Peyer's patch (tissue), 4 donors: ENCODE measurements around the gene TMEM266. TPM values are rescaled to one million over a fixed set of nuclear protein-coding genes. Genes with fewer than 3 reads are reported as not detected.

Experiments
- DNase-seq, 3 donors: peaks; one replicate each; pipeline ENCODE4 v3.0.0-alpha.2; 2017 to 2019
- H3K27ac ChIP-seq, 4 donors: fragments of 200-600 bp; sonication (generic); one replicate each; pipeline ENCODE4 v1.5.1; 2016 to 2019
- H3K27me3 ChIP-seq, 2 donors: fragments of 200-600 bp; sonication (generic); one replicate each; pipeline ENCODE4 v1.5.1; 2019
- H3K36me3 ChIP-seq, 3 donors: fragments of 200-600 bp; sonication (generic); one replicate each; pipeline ENCODE4 v1.5.1; 2016 to 2019
- H3K4me1 ChIP-seq, 4 donors: fragments of 200-600 bp; sonication (generic); one replicate each; pipeline ENCODE4 v1.5.1; 2016 to 2019
- H3K4me3 ChIP-seq, 4 donors: fragments of 200-600 bp; sonication (generic); 1 replicate in 3 of 4; 2 replicates in 1 of 4; pipeline ENCODE4 v1.5.1; 2016 to 2019; ENCODE audit warnings: mild to moderate bottlenecking in 1 of 4
- H3K9me3 ChIP-seq, 4 donors: fragments of 200-600 bp; sonication (generic); one replicate each; pipeline ENCODE4 v1.5.1; 2016 to 2019; ENCODE audit warnings: mild to moderate bottlenecking in 1 of 4
- POLR2A ChIP-seq, 2 donors: fragments of 450-650 bp; IDR thresholded peaks; one replicate each; pipeline ENCODE4 v1.5.1; 2017; ENCODE audit warnings: antibody characterized with exemption in 2 of 2, mild to moderate bottlenecking in 2 of 2, moderate library complexity in 2 of 2
- total RNA-seq, 4 donors: library from RNA; depleted of rRNA; stranded (reverse); fragments of >200 nt; gene quantifications; one replicate each; pipeline ENCODE4 v1.1.0, GENCODE V29; 2016
- TF ChIP-seq, protein P1 (sequence below), 6 experiments: fragments of 450-650 bp in 4 of 6; fragments of 200-600 bp in 2 of 6; sonication (generic) in 1 of 6; IDR thresholded peaks; one replicate each; pipeline ENCODE4 v1.5.1; 2017 to 2019; ENCODE audit warnings: antibody characterized with exemption in 6 of 6, mild to moderate bottlenecking in 3 of 6, moderate library complexity in 1 of 6

TMEM266 gene
- total RNA-seq, 4 donors from 2014 or later = not detected

GRCh38 chr15:76108021-76108723 lies 48.4 kb downstream of the TMEM266 start:
- no peak overlapping the region for H3K27ac ChIP-seq
- H3K4me1 ChIP-seq = no peaks in the 10 kb centered on the region
- no peaks in the 10 kb centered on the region for H3K9me3 ChIP-seq
- no peaks in the 10 kb centered on the region for H3K36me3 ChIP-seq
- no peaks in the 10 kb centered on the region for H3K27me3 ChIP-seq
- no peak for TF ChIP-seq POLR2A (IDR thresholded peaks at IDR 0.05)
- TF ChIP-seq, protein P1, sequence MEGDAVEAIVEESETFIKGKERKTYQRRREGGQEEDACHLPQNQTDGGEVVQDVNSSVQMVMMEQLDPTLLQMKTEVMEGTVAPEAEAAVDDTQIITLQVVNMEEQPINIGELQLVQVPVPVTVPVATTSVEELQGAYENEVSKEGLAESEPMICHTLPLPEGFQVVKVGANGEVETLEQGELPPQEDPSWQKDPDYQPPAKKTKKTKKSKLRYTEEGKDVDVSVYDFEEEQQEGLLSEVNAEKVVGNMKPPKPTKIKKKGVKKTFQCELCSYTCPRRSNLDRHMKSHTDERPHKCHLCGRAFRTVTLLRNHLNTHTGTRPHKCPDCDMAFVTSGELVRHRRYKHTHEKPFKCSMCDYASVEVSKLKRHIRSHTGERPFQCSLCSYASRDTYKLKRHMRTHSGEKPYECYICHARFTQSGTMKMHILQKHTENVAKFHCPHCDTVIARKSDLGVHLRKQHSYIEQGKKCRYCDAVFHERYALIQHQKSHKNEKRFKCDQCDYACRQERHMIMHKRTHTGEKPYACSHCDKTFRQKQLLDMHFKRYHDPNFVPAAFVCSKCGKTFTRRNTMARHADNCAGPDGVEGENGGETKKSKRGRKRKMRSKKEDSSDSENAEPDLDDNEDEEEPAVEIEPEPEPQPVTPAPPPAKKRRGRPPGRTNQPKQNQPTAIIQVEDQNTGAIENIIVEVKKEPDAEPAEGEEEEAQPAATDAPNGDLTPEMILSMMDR (IDR thresholded peaks at IDR 0.05) = no peak
- DNase-seq = no peak
- H3K4me3 ChIP-seq = no peak overlapping the region

DNA sequence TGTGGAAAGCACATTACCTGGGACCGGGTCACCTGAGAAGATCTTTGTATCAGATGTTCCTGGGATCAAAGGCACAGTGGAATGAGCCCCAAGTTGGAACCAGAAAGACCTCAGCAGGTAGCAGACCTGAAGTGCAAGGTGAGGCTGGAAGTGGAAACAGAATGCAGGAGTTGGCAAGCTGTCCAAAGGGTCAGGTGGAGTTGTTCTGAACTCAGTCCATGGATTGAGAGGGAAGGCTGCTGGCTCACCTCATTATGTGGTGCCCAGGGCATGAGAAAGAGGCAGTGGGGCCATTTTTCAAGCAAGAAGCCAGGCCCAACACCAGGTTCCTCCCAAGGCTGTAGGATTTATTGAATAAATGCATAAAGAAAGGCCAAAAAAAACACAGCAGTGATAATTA lies 49.3 kb downstream of the TMEM266 start:
- Histone ChIP-seq H3K36me3 (no peaks in the 10 kb centered on the region), H3K9me3 (no peaks in the 10 kb centered on the region), H3K4me3 (no peak overlapping the region), H3K27me3 (no peaks in the 10 kb centered on the region), H3K4me1 (no peaks in the 10 kb centered on the region), H3K27ac (no peak overlapping the region)
- no peak for DNase-seq
- no peak for TF ChIP-seq POLR2A (IDR thresholded peaks at IDR 0.05)
- TF ChIP-seq, protein P1 (IDR thresholded peaks at IDR 0.05) = no peak

GRCh38 chr15:76114561-76114960 lies 54.8 kb downstream of the TMEM266 start:
- no peak for TF ChIP-seq POLR2A (IDR thresholded peaks at IDR 0.05)
- TF ChIP-seq, protein P1 (IDR thresholded peaks at IDR 0.05) = no peak
- no peak for DNase-seq
- H3K4me1 ChIP-seq = no peaks in the 10 kb centered on the region
- no peaks in the 10 kb centered on the region for H3K9me3 ChIP-seq
- no peaks in the 10 kb centered on the region for H3K36me3 ChIP-seq
- no peaks in the 10 kb centered on the region for H3K27me3 ChIP-seq
- no peak overlapping the region for H3K27ac ChIP-seq
- H3K4me3 ChIP-seq = no peak overlapping the region

GRCh38 chr15:76116138-76116885 lies 56.5 kb downstream of the TMEM266 start:
- no peak overlapping the region for H3K27ac ChIP-seq
- DNase-seq = no peak
- no peaks in the 10 kb centered on the region for H3K36me3 ChIP-seq
- TF ChIP-seq POLR2A (IDR thresholded peaks at IDR 0.05) = no peak
- TF ChIP-seq, protein P1 (IDR thresholded peaks at IDR 0.05) = no peak
- no peaks in the 10 kb centered on the region for H3K27me3 ChIP-seq
- H3K9me3 ChIP-seq = no peaks in the 10 kb centered on the region
- no peaks in the 10 kb centered on the region for H3K4me1 ChIP-seq
- H3K4me3 ChIP-seq = no peak overlapping the region

DNA sequence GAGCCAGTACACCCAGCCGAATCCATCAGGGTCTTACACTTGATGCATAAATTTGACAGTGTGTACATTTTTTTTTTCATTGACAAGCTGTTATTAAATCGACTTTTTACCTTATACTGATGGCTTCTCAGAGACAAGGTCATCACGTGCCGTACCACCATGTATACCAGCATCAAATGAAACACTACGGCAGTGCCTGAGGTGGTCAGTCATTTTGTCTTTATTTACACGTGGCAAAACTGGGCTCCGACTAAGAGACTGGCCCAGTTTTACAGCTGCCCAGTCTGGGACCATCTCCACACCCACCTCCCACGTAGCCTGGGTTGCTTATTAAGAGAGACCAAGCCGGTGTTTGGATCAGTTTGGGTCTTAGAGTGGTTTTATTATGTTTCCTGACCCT lies 57.4 kb downstream of the TMEM266 start:
- Histone ChIP-seq H3K4me3 (no peak overlapping the region), H3K36me3 (no peaks in the 10 kb centered on the region), H3K27me3 (no peaks in the 10 kb centered on the region), H3K4me1 (no peaks in the 10 kb centered on the region), H3K27ac (no peak overlapping the region), H3K9me3 (no peaks in the 10 kb centered on the region)
- TF ChIP-seq POLR2A (IDR thresholded peaks at IDR 0.05) = no peak
- TF ChIP-seq, protein P1 (IDR thresholded peaks at IDR 0.05) = no peak
- no peak for DNase-seq
